ENCODE measurements around the gene KCNS1.
"Not testable (repeated sequence)": the region's sequence is repeated elsewhere in the genome, so short reads cannot be mapped to it uniquely, and the experiment has no call there.

Gene KCNS1

DNA sequence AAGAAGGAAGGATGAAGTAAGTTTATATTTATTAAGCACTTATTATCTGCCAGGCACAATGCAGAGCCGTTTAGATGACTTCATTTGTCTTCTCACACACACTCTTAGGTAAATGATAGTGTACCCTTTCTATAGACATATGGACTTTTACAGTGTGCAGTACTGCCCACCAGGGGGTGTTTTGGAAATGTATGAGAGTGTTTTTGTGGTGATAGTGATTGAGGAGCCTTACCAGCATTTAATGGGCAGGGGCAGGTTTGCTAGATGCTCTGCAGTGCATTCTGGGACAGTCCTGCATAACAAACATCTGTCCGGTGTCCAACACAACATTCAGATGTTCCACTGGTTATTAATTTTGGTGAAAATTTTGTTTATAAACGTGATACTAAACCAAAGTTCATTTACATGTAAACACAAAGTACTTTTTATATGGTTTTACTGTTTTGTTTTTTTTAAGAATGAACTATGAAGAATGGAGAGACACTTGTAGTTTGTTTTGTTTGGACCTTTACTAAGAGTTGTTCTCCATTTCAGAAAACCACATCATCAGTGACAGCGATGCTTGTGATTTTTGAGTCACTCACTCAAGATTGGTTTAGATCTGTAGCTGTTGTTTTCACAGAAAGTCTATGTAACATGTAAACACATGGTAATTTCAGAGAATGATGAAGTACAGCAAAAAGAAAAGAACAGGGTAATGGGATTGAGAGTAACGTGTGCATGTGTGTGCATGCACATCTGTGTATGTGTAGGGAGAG, 19.9 kb downstream of the KCNS1 start:
- no peak for DNase-seq (ENCODE audit: low read depth in 2 of 2, low spot score in 1 of 2)

DNA sequence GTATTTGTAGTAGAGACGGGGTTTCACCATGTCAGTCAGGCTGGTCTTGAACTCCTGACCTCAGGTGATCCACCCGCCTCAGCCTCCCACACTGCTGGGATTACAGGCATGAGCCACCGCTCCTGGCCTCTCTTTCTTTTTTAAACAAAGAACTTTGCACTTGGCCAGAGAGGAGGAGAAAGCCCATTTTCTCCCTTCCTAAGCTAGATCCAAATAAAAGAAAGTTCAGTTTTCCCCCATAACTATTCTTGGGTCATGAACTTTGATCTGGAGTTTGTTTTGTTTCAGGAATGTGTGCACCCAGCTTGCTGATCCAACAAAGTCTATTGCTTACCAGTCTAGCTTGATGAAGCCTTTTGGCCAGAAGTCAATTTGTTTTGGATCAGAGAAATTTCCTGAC, 23.4 kb downstream of the KCNS1 start:
- DNase-seq (ENCODE audit: low read depth in 2 of 2, low spot score in 1 of 2), result no peak

DNA sequence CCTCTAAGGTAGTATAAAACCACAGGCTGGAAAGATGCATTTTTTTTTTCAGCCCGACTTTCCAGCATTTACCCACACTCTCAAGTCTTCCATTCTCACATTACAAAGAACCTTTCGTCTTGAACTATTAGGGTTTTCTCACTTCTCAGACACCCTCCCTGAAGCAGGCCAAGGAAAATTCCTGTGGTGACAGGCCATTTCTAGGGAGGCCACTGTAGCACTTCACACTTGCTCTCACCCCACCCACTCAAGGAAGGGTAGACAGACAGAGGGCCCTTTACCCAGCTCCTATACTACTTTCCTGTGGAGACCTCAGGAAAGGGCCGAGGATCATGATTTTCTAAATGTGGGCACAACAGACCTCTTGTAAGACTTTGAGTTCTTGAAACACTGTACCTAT, 27.7 kb downstream of the KCNS1 start:
- no peak for DNase-seq (ENCODE audit: low read depth in 2 of 2, low spot score in 1 of 2)

DNA sequence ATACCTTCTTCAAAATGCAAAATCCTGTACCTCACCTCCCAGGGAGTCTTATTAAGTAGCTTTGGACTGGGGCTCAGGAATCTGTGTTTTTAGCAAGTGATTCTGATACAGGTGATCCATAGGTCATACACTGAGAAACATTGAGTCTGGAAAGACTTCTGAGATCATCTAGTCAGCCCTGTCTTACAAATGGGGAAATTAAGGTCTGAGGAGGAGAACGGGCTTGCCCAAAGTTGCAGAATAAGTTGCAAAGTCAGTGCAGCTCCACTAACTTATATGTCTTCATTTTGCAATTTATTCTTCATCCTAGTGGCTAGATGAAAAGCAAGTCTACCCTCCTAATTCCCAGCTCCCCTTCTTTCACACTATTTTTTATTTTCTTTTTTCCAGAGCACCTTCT, 28.9 kb downstream of the KCNS1 start:
- DNase-seq (ENCODE audit: low read depth in 2 of 2, low spot score in 1 of 2), result no peak

DNA sequence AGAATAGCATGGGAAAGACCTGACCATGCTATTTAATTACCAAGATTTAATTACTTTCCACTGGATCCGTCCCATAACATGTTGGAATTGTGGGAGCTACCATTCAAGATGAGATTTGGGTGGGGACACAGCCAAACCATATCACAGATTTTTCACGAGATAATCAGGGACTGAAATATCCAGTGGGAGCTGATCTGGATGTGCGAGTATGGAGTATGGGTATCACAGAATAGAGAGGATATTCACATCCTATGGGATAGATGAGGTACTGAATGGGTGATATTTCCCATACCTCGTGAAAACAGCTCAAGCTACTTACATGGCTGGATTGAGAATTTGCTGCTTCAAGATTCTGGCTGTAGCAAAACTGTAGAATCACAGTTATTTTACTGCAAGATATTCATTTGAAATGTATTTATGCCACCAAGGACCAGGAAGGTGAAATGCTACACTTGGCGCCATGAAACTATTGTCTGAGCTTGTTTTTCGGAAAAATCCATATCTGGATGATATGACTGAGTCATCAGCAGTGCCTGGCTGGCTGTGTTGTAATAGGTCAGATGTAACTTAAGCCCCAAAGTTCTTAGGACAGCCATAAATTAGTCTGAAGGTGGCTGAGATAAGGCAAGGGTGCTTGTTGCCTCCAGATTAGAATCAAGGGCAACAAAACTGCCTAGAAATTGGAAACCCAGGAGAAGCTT, 29.8 kb downstream of the KCNS1 start:
- DNase-seq (ENCODE audit: low read depth in 2 of 2, low spot score in 1 of 2), result no peak

DNA sequence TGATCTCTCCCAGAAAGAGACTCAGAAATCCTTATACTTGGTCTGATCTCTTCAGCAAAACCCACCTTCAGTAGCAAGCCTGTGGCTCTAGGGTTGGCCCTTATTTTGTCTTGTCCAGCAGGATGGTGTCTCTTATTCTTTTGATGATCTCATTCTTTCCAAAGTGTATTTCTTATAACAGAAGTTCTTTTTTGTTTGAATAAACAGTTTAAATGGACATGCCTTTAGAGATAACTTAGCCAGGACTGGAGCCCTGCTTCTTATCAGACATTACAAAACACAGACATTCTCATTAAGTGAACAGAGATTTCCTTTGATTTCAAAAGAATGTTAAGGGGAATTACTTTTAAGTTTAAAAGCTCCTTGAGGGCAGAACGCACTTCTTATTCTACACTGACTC, 31.7 kb downstream of the KCNS1 start:
- no peak for DNase-seq (ENCODE audit: low read depth in 2 of 2, low spot score in 1 of 2)

DNA sequence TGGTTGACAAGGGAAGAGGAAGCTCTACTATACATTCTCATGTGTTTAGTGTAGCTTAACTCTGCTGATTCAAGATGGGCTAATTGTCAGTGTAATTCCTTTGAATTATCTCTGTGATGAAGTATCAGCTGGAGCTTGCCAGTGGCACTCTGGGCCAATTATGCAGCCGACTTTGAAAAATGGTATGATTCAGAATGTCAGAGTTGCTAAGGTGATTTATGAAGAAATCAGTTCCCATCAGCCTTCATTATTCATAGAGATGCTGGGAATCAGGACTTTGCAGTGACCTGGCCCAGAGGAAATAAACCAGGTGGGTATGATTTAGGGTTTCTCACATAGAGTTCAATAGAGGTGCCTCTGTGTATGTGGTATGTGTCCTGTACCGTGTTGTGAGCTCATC, 33.4 kb downstream of the KCNS1 start:
- no peak for DNase-seq (ENCODE audit: low read depth in 2 of 2, low spot score in 1 of 2)

DNA sequence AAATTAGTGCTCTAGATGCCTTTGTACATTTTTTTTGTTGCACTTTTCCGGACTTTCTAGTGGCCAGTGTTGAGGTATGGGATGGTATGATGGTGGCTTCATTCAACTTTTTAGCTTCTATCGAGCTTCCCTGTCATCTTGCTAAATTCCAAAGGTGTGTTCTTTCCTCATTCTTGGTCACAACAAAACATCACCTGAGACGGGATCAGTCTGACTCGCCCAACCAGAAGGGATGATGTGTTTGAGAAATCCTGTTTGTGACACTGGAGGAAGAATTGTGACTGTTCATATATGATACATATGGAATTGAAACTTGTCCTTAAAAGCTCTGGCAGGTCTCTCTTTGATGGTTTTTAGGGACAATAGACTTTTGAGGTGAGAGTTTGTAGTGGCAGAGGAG, 33.8 kb downstream of the KCNS1 start:
- DNase-seq (ENCODE audit: low read depth in 2 of 2, low spot score in 1 of 2), result no peak

DNA sequence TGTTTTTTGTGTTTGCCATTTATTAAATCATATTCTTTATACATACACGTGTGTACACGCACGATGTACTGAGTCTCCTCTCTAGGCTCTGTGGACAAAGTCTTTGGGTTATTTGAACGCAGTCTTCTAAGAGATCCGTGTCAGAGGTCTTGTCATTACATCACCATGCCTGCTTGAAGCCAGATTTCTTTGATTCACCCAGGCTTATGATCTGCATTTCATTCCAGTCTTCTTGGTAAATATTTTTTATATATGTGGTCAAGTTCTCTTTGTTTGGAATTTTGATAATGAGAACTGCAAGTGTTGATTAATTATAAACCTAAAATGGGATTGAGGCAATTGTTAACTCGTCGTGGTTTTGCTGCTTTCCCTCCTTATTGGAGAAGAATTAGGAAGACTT, 34.6 kb downstream of the KCNS1 start:
- DNase-seq (ENCODE audit: low read depth in 2 of 2, low spot score in 1 of 2), result no peak

DNA sequence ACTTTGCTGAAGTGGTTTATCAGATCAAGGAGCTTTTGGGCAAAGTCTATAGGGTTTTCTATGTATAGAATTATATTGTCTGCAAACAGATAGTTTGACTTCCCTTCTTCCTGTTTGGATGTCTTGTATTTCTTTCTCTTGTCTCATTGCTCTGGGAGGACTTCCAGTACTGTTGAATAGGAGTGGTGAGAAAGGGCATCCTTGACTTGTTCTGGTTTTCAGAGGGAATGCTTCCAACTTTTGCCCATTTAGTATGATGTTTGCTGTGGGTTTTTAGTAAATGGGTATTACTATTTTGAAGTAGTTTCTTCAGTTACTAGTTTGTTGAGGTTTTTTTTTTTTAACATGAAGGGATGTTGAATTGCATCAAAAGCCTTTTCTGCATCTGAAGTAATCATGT, 36.1 kb downstream of the KCNS1 start:
- DNase-seq (ENCODE audit: low read depth in 2 of 2, low spot score in 1 of 2), result no peak

DNA sequence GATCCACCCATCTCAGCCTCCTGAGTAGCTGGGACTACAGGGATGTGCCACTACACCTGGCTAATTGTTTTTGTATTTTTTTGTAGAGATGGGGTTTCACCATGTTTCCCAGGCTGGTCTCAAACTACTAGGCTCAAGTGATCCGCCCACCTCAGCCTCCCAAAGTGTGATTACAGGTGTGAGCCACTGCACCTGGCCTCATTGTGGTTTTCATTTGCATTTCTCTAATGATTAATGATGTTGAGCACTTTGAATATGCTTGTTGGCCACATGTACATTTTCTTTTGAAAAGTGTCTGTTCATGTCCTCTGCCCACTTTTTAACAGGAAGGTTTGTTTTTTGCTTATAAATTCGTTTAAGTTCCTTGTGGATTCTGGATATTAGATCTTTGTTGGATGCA, 37.8 kb downstream of the KCNS1 start:
- not testable (repeated sequence) for DNase-seq (ENCODE audit: low read depth in 2 of 2, low spot score in 1 of 2)

DNA sequence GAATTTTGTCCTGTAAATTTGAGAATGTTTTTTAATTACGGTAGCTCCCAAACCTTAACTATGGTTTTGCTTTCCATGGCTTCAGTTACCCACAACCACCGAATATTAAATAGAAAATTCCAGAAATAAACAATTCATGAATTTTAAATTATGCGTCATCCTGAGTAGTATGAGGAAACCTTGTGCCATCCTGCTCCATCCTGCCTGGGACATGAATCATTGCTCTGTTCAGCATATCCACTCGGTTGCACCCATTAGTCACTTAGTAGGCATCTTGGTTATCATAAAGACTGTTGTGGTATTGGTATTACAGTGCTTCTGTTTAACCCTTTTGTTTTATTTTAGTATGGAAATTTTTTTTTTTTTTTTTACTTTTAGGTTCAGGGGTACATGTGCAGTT, 39.7 kb downstream of the KCNS1 start:
- DNase-seq (ENCODE audit: low read depth in 2 of 2, low spot score in 1 of 2), result no peak

DNA sequence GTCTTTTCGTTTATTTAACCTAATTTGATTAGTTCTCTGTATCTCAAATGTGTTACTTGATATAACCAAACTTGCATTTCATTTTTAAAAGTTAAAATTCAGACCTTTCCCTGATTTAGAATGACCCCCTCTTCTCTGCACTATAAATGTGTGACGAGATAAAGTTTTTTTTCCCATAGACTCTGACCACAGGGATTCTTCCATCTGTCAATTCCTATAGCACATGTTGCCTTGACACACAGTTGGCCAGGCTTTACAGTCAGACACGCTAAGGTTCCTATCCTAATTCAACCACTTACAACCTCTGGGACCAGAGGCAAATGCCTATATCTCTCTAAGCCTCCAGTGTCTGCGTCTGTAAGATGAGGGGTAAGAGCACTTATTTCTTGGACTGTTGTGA, 40.6 kb downstream of the KCNS1 start:
- no peak for DNase-seq (ENCODE audit: low read depth in 2 of 2, low spot score in 1 of 2)

DNA sequence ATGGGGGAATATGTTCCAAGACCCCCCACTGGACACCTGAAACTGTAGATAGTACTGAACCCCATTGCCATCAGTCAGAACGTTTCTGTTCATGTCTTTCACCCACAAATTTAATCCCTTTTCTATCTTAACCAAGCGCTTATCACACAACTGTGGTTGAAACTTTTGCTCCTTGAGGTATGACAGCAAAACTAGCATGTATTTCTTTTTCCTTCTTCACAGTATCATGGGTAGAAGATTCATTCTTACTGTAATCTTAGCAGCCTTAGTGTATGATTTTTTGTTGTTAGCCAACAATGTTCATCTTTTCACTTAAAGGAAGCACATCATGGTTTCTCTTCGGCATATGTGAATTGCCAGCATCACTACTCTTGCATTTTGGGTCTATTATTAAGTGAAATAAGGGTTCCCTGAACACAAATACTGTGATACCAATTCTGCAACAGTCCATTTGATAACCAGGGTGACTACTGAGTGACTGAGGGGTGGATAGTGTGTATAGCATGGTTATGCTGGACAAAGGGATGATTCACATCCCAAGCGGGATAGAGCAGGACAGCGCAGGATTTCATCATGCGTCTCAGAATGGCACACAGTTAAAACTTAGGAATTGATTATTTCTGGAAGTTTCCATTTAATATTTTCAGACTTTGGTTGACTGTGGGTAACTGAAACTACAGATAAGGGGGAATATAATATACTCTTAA, 41.8 kb downstream of the KCNS1 start:
- no peak for DNase-seq (ENCODE audit: low read depth in 2 of 2, low spot score in 1 of 2)

DNA sequence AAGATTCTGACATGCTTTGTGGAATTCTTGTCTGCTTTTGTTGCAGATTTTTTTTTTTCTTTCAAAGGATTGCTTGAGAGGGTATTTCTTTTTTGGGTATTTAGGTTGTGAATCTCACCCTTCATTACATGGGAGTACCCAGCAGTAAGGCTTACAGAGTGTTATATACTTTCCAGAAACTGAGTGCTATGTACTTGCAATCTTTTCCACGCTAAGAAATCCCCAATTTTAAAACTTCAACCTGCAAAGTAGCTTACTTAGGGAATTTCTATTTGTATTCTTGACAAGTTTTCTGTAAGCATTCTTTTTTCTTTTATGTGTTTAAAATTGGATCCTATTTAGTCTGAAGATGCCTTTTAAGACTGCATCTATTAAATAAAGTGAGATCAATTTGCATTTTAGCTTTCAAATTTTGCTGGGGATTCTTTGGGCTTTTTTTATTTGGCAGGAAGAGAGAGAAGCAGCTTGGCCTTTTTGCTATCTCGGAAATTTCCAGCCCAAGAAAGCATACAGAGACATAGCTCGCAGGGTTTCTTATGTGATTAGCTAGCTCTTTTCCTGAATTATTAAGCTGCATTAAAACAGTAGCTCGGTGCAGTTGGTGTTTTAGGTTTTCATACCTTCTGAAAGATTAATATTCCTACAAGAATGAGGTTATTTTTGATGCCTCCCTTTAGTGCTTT, 42.6 kb downstream of the KCNS1 start:
- DNase-seq (ENCODE audit: low read depth in 2 of 2, low spot score in 1 of 2), result no peak

DNA sequence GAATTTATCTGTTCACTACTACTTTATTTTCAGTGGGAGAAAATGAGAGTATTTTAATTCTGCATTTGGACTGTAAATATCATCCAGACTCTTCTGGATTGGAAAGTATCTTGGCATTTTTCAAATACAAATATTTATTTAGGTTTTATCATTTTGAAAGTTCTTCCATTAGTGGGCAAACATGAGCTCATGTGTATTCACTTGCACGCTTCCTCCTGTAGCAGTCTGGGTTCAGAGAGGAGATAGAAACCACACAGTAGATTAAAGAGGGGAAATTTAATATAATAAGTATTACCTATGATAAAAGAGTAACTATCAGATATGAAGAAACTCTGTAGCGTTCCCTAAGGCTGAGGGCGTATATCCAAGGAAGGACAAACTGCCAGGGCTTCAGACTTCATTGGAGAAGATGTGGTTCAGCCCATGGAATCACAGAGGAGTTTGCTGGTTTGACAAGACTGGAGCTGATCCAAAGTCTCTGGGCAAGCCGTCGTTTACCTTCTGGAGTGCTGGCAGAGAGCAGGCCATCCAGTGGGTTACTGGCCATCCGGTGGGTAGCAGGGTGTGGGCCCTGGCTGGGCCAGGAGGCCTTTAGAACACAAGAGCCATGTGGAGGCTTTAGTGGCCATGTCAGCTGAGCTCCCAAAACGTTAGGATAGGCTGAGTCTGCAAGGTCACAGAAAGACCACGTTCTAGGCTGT, 44.3 kb downstream of the KCNS1 start:
- no peak for DNase-seq (ENCODE audit: low read depth in 2 of 2, low spot score in 1 of 2)

DNA sequence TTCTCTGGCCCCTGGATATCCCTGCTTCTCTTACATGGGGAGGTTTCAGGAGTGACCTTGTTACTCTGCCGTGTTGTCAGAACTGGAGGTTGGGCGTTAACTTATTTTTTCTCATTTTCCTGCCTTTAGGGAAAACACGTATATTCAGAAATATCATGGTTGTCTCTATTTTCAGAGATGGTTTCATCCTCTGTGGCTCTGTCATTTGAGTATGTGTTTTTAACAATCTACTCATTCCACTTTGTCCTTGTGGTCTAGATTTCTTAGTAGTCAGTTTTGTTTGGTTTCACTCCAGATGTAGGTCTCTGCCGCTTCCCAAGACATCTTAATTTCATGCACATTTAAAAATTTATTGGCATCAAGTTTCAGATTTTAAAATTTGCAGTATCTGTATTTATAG, 45.9 kb downstream of the KCNS1 start:
- DNase-seq (ENCODE audit: low read depth in 2 of 2, low spot score in 1 of 2), result no peak

DNA sequence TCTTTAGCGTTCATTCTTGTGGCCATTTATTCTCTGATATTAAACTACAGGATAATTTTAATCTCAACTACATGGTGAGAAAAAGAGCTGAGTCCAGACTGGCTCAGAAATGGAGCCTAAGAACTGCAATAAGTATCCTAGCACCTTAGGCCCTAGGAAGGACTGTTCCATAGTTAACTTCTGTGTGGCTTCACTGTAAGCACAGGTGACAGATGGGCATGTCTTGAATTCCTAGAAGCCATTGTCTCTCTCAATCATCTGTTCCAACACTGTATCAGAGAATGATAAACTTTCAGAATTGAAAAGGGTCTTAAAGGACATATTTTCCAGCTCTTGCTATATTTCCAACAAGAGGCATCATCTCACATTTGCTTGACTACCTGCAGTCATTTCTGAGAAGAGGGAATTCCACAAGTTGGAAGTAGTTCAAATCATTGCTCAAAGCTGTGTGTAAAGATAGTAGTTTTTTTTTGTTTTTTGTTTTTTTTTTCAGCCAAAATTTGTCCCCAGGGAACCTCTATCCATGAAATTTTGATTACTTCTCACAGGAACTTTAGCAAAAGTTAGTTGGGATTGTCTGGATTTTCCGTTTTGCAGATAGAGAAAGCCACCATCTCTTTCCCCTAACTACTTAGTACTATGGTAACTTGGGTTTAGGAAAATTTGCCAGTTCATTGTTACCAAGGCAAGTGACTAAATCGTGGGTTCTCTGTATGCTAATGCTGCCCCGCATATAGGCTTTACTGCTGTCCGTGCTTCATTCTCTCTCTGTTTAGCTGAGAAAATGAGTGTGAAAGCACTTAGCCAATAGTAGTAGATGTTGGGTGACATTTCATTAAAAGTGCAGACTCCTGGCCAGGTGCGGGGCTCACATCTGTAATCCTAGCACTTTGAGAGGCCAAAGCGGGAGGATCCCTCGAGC, 47.2 kb downstream of the KCNS1 start:
- no peak for DNase-seq (ENCODE audit: low read depth in 2 of 2, low spot score in 1 of 2)

DNA sequence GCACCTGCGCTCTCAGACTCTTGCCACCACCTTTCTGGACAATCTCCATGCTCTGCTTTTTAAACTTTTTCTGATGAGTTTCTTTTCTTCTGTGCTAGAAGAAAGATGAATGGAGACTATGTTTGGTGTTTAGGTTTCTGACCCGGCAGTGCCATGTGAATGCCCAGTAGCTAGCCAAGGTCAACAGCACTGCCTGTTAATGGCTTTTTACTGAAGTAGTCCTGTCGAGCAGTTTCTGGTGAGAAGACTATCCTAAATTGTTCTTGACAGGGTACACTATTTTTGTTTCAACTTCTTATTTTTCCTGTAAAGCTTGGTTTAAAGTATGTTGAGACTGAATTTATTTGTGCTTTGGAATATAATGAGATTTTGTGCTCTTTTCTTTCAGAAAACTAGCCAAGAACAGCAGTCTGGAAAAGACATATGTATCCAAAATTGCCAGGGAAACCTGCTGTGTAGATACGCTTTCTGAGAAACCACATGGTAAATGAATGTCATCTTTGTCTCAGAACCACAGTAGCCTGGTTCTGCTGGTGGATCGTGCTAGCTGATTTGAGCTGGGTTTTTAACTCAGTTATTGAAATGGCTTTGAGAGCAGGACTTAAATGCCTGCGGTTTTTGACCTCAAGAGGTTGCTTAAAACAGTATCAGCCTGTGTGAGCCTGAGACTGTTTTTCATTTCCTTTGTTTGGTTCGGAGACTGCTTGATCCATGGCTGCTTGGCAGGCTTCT, 48.1 kb downstream of the KCNS1 start:
- DNase-seq (ENCODE audit: low read depth in 2 of 2, low spot score in 1 of 2), result no peak

All from stimulated activated CD8-positive, alpha-beta memory T cell treated with anti-CD3 and anti-CD28 coated beads, Interleukin-4, amount 100 ng/mL, for 1 hour (primary cell).